ENCODE data around the gene AGRP. TPM values are rescaled to one million over a fixed set of nuclear protein-coding genes. Genes with fewer than 3 reads are reported as not detected.
A peak's percentile ranks its signal among the peaks of the same experiment; 100 is the strongest.

AGRP gene
- total RNA-seq, 1 donor from 2014 or later = not detected

DNA sequence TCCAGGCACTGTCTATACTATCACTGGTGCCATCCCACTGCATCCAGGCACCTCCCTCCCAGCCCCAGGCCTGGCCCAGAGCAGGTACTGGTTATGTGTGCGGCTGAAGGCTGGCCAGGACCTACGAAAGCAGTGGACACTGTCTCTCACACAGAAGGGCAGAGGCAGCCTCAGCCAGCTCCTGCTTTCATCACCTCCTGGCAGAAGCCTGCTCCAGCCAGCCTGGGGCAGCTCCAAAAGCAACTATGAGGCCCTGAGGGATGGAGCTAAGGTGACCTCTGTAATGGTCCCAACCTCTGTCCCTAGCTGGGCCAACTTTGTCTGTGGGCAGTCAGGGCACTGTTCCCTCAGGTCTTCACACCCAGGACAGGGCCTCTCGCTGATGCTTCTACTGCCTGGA is 33.6 kb downstream of the AGRP start:
- Mint-ChIP-seq H3K4me3 (no peak overlapping the region), H3K27ac (ENCODE audit: unreplicated experiment) (peak overlapping the region; percentile 27), H3K27me3 (ENCODE audit: low read depth) (no peaks in the 10 kb centered on the region), H3K36me3 (ENCODE audit: low read depth) (no peaks in the 10 kb centered on the region), H3K4me1 (peaks cover 18% of the 10 kb centered on the region), H3K9me3 (no peaks in the 10 kb centered on the region)
- no peak for DNase-seq (ENCODE audit: low read depth, low spot score)
- TF ChIP-seq, protein P1, sequence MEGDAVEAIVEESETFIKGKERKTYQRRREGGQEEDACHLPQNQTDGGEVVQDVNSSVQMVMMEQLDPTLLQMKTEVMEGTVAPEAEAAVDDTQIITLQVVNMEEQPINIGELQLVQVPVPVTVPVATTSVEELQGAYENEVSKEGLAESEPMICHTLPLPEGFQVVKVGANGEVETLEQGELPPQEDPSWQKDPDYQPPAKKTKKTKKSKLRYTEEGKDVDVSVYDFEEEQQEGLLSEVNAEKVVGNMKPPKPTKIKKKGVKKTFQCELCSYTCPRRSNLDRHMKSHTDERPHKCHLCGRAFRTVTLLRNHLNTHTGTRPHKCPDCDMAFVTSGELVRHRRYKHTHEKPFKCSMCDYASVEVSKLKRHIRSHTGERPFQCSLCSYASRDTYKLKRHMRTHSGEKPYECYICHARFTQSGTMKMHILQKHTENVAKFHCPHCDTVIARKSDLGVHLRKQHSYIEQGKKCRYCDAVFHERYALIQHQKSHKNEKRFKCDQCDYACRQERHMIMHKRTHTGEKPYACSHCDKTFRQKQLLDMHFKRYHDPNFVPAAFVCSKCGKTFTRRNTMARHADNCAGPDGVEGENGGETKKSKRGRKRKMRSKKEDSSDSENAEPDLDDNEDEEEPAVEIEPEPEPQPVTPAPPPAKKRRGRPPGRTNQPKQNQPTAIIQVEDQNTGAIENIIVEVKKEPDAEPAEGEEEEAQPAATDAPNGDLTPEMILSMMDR (conservative IDR thresholded peaks at IDR 0.05) = no peak

DNA sequence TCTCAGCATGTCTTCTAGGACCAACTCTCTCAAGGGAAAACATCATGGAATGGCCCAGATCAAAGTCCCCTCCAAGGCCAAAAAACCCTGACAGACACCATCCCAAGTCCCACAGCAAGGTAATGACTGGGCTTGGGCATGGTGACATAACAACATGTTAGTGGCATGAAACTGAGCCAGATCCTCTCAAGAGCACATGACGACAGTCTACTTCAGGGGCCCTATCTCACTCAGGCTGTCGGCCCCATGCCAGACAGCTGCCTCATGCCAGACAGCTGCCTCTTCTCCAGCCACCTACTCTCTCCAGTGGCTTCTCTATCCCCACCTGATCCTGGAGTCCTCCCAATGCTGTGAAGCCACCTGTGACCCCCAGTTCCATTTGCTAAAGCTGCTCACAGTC is 34.0 kb downstream of the AGRP start:
- H3K9me3 Mint-ChIP-seq = no peaks in the 10 kb centered on the region
- no peaks in the 10 kb centered on the region for H3K27me3 Mint-ChIP-seq (ENCODE audit: low read depth)
- no peak overlapping the region for H3K4me3 Mint-ChIP-seq
- TF ChIP-seq, protein P1 (conservative IDR thresholded peaks at IDR 0.05) = no peak
- peak overlapping the region; percentile 27 for H3K27ac Mint-ChIP-seq (ENCODE audit: unreplicated experiment)
- H3K4me1 Mint-ChIP-seq = peaks cover 14% of the 10 kb centered on the region
- DNase-seq (ENCODE audit: low read depth, low spot score) = no peak
- H3K36me3 Mint-ChIP-seq (ENCODE audit: low read depth) = no peaks in the 10 kb centered on the region

DNA sequence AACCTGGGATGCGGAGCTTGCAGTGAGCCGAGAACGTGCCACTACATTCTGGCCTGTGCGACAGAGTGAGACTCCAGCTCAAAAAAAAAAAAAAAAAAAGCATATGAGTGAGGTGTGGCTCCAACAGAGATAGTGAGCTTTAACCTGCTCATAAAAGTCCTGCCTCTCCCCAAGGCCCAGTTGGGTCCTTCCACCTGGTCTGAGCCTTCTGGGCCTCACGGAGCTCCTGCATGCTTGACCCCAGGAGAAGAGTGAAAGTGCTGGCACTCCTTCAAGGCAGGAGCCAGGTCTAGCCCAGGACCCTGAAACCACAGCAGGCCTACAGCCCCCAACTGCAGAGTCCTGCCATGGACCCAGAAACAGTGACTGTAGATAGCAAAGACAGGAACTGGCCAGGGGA is 34.8 kb downstream of the AGRP start:
- H3K4me1 Mint-ChIP-seq = peaks cover 7% of the 10 kb centered on the region
- no peaks in the 10 kb centered on the region for H3K9me3 Mint-ChIP-seq
- H3K27ac Mint-ChIP-seq (ENCODE audit: unreplicated experiment) = no peak overlapping the region
- TF ChIP-seq, protein P1 (conservative IDR thresholded peaks at IDR 0.05) = no peak
- no peaks in the 10 kb centered on the region for H3K36me3 Mint-ChIP-seq (ENCODE audit: low read depth)
- no peak overlapping the region for H3K4me3 Mint-ChIP-seq
- H3K27me3 Mint-ChIP-seq (ENCODE audit: low read depth) = no peaks in the 10 kb centered on the region
- no peak for DNase-seq (ENCODE audit: low read depth, low spot score)

DNA sequence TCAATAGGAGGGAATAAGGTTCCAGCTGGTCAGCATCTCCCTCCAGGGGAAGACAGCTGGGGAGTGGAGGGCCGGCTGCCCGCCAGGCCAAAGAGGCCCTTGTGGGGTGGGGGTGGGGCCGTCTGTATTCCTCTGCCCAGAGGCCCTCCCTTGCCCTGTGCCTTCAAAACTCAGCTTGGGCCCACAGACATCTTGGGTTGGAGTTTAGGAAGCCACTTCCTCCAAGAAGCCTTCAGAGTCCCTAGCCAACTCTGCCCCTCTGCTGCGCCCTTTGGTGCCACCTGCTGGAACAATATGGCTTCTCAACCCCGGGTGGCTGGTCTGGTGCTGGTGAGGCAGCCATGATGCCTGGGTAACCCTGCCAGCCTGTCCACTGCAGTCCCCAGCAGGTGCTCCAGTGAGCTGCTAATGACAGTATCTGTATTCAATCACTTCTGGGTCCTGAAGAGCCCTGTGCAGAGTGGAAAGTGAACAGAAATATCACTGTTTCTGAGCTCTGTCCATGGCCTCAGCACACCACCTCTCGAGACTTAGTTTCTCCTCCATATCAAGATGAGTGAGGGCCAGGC is 35.8 kb downstream of the AGRP start:
- H3K4me1 Mint-ChIP-seq = peaks cover 7% of the 10 kb centered on the region
- DNase-seq (ENCODE audit: low read depth, low spot score) = no peak

DNA sequence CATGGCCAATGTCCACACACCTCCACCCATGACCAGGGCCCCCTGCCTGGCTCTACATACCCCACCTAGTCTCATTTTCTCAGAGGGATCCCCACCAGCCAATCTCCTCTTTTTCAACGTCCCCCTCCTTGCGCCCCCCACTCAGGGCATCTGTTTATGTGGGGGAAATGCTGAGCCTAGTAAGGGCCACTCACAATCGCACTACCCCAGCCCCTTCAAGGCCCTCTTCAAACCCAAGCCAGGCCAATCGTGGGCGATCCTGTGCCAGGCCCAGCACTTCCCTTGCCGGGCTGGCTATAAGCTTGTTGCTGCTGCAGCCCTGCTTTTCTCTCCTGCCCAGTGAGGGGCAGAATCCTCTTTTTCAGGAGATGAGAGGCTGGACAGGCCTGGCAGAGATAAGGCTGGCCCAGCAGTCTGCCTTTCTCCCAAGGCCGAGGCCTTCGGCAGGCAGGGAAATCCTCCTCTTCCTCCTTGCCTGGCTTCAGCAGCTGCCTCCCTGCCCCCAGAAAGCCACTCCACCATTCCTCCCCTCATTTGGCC is 36.3 kb downstream of the AGRP start:
- TF ChIP-seq, protein P1 (conservative IDR thresholded peaks at IDR 0.05) = no peak
- no peaks in the 10 kb centered on the region for H3K36me3 Mint-ChIP-seq (ENCODE audit: low read depth)
- DNase-seq (ENCODE audit: low read depth, low spot score) = no peak
- peaks cover 7% of the 10 kb centered on the region for H3K4me1 Mint-ChIP-seq
- H3K27me3 Mint-ChIP-seq (ENCODE audit: low read depth) = no peaks in the 10 kb centered on the region
- no peak overlapping the region for H3K4me3 Mint-ChIP-seq
- H3K27ac Mint-ChIP-seq (ENCODE audit: unreplicated experiment) = no peak overlapping the region
- H3K9me3 Mint-ChIP-seq = no peaks in the 10 kb centered on the region

More for the DNA sequence above, 35.8 kb downstream of the AGRP start:
- Mint-ChIP-seq H3K4me3 (no peak overlapping the region), H3K27ac (ENCODE audit: unreplicated experiment) (no peak overlapping the region), H3K9me3 (no peaks in the 10 kb centered on the region), H3K27me3 (ENCODE audit: low read depth) (no peaks in the 10 kb centered on the region), H3K36me3 (ENCODE audit: low read depth) (no peaks in the 10 kb centered on the region)
- TF ChIP-seq, protein P1 (conservative IDR thresholded peaks at IDR 0.05) = peak; percentile 52
